ENCODE results near the gene RPRD2. TPM values are rescaled to one million over a fixed set of nuclear protein-coding genes. Genes with fewer than 3 reads are reported as not detected.
A peak's percentile ranks its signal among the peaks of the same experiment; 100 is the strongest.

The RPRD2 gene
- polyA plus RNA-seq, 1 donor, result 58.3 TPM

- no peak for DNase-seq
These were observed 149.4 kb downstream of the RPRD2 start for GRCh38 chr1:150513351-150513791.

GRCh38 chr1:150514260-150514659 lies 150.3 kb downstream of the RPRD2 start:
- DNase-seq, result no peak

GRCh38 chr1:150514913-150515327 lies 151.0 kb downstream of the RPRD2 start:
- no peak for DNase-seq

GRCh38 chr1:150515328-150516049 lies 151.5 kb downstream of the RPRD2 start, which contains the start of gene FALEC:
Gene FALEC, plus strand, starts transcription at chr1:150515752.
- DNase-seq, result peak; percentile 94

DNA sequence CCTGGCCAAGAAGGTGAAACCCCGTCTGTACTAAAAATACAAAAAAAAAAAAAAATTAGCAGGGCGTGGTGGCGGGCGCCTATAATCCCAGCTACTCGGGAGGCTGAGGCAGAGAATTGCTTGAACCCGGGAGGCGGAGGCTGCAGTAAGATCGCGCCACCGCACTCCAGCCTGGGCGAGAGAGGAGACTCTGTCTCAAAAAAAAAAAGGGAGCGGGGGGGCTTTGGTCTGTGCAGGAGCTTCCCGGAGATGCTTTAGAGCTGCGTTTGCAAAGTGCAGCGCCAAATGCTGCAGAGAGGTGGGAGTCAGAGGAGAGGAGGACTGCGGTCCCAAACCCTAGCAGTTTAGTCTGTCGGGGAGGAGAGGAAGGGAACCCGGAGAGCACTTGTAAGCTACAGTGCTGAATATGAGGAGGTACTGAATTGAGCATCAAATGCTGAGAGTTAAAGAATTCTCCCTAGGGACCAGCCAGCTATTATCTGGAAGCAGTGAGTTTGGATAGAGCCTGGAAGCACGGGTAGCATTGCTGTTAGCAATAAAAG lies 152.2 kb downstream of the RPRD2 start:
- no peak for DNase-seq

GRCh38 chr1:150516616-150517015 lies 152.7 kb downstream of the RPRD2 start:
- DNase-seq, result no peak

DNA sequence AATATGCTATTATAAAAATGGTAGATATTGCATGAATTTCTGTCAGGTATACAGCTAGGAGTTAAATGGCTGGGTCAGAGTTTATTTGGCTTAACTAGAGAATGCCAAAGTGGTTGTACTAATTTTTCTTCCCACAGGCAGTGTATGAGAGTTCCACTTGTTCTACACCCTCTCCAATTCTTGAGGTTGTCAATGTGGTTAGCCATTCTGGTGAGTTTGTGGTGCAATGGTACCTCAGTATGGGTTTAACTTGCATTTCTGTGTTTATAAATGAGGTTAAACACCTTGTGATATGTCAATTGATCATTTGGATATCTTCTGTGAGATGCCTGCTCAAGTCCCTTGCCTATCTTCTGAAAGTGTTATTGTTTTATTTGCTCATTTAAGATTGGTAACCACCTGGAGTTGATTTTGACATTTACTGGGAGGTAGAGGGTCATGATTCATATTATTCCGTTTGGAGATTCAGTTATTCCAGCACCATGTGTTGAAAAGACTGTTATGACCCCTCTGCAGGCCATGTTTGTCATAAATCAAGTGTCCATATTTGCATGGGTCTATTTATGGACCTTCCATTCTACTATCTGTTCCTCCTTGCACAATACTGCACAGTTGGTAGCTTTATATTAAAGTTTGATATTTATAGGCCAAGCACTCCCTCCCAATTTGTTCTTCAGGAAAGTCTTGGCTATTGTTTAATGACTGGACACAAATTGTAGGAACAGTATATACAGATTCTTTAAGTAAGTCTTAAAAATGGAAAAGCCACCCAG lies 157.4 kb downstream of the RPRD2 start:
- no peak for DNase-seq

DNA sequence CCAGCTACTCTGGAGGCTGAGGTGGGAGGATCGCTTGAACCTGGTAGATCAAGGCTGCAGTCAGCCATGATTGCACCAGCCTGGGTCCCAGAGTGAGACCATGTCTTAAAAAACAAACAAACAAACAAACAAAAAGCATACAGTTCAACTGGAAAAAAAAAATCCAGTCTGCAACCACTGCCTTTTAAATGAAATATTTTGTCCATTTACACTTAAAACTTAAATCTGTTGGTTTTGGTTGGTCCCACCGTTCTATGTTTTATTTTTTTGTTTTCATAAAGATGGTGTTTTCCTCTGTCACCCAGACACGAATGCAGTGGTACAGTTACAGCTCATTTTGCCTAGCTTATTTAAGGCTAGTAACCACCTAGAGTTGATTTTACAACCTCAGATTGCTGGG lies 161.4 kb downstream of the RPRD2 start:
- DNase-seq, result no peak

Other genes with a start within 250 kb of the RPRD2 start
- 44.7 TPM for gene PLEKHO1, start 214.2 kb upstream of the RPRD2 start, polyA plus RNA-seq (ENCODE audit: insufficient read length)
- 157 TPM for gene ANP32E, start 128.0 kb upstream of the RPRD2 start, polyA plus RNA-seq (ENCODE audit: insufficient read length)
- 9.6 TPM for gene CA14, start 106.4 kb upstream of the RPRD2 start, polyA plus RNA-seq (ENCODE audit: insufficient read length)
- 184 TPM for gene APH1A, start 95.1 kb upstream of the RPRD2 start, polyA plus RNA-seq (ENCODE audit: insufficient read length)
- 45.3 TPM for gene C1orf54, start 91.4 kb upstream of the RPRD2 start, polyA plus RNA-seq (ENCODE audit: insufficient read length)
- gene CIART, start 81.6 kb upstream of the RPRD2 start, polyA plus RNA-seq (ENCODE audit: insufficient read length), result 9.3 TPM
- gene MRPS21, start 70.3 kb upstream of the RPRD2 start, polyA plus RNA-seq (ENCODE audit: insufficient read length), result 65.9 TPM
- gene PRPF3, start 42.6 kb upstream of the RPRD2 start, polyA plus RNA-seq (ENCODE audit: insufficient read length), result 129 TPM
- 28.8 TPM for gene TARS2, start 123.3 kb downstream of the RPRD2 start, polyA plus RNA-seq (ENCODE audit: insufficient read length)
- gene ECM1, start 144.0 kb downstream of the RPRD2 start, polyA plus RNA-seq (ENCODE audit: insufficient read length), result 11.9 TPM
- gene FALEC, start 151.6 kb downstream of the RPRD2 start, polyA plus RNA-seq (ENCODE audit: insufficient read length), result 0.83 TPM
- 10.4 TPM for gene ADAMTSL4, start 185.3 kb downstream of the RPRD2 start, polyA plus RNA-seq (ENCODE audit: insufficient read length)
- 200 TPM for gene MCL1, start 215.5 kb downstream of the RPRD2 start, polyA plus RNA-seq (ENCODE audit: insufficient read length)

Data from left kidney (tissue), 2 donors.